Measurements from ENCODE around the gene GGCX. TPM values are rescaled to one million over a fixed set of nuclear protein-coding genes. Genes with fewer than 3 reads are reported as not detected.
"Not testable (repeated sequence)": the region's sequence is repeated elsewhere in the genome, so short reads cannot be mapped to it uniquely, and the experiment has no call there.

GGCX gene
- total RNA-seq, 2 donors from 2014 or later: 17.8 to 20.3 TPM

GRCh38 chr2:85599468-85600234, 38.4 kb upstream of the GGCX start:
- no peaks in the 10 kb centered on the region for H3K27me3 Mint-ChIP-seq (ENCODE audit: low read depth)
- no peak for ATAC-seq (replicated peaks in 1 of 2)
- H3K27ac Mint-ChIP-seq: no peak overlapping the region
- no peaks in the 10 kb centered on the region for H3K9me3 Mint-ChIP-seq
- H3K4me1 Mint-ChIP-seq (ENCODE audit: low read depth): peaks cover 51% of the 10 kb centered on the region
- peaks cover 2 to 3% of the 10 kb centered on the region in 2 donors for H3K36me3 Mint-ChIP-seq (ENCODE audit: insufficient read depth in 2 of 2)
- no peak overlapping the region for H3K4me3 Mint-ChIP-seq
- DNase-seq: no peak

GRCh38 chr2:85598594-85599340, 37.5 kb upstream of the GGCX start:
- Mint-ChIP-seq H3K36me3 (ENCODE audit: insufficient read depth in 2 of 2) (peaks cover 2 to 3% of the 10 kb centered on the region in 2 donors), H3K4me3 (no peak overlapping the region), H3K27me3 (ENCODE audit: low read depth) (no peaks in the 10 kb centered on the region), H3K4me1 (ENCODE audit: low read depth) (peaks cover 53% of the 10 kb centered on the region), H3K9me3 (no peaks in the 10 kb centered on the region), H3K27ac (peak overlapping the region; percentile 59)
- DNase-seq (no peak), ATAC-seq (replicated peaks in 1 of 2) (no peak)

GRCh38 chr2:85597241-85597640, 35.9 kb upstream of the GGCX start:
- peaks cover 43% of the 10 kb centered on the region for H3K4me1 Mint-ChIP-seq (ENCODE audit: low read depth)
- H3K36me3 Mint-ChIP-seq (ENCODE audit: insufficient read depth in 2 of 2): peaks cover 2 to 6% of the 10 kb centered on the region in 2 donors
- no peak for ATAC-seq (replicated peaks in 1 of 2)
- no peaks in the 10 kb centered on the region for H3K27me3 Mint-ChIP-seq (ENCODE audit: low read depth)
- no peaks in the 10 kb centered on the region for H3K9me3 Mint-ChIP-seq
- no peak overlapping the region for H3K27ac Mint-ChIP-seq
- DNase-seq: no peak
- peak overlapping the region; percentile 96 to 100 for H3K4me3 Mint-ChIP-seq

GRCh38 chr2:85596486-85597143, 35.3 kb upstream of the GGCX start:
- Mint-ChIP-seq H3K9me3 (no peaks in the 10 kb centered on the region), H3K27ac (peak overlapping the region; percentile 52), H3K4me3 (peak overlapping the region; percentile 96 to 100), H3K27me3 (ENCODE audit: low read depth) (no peaks in the 10 kb centered on the region), H3K4me1 (ENCODE audit: low read depth) (peaks cover 39% of the 10 kb centered on the region), H3K36me3 (ENCODE audit: insufficient read depth in 2 of 2) (peaks cover 2 to 6% of the 10 kb centered on the region in 2 donors)
- no peak for ATAC-seq (replicated peaks in 1 of 2)
- no peak for DNase-seq

- no peak for ATAC-seq (replicated peaks in 1 of 2)
- no peak for DNase-seq
- Mint-ChIP-seq H3K9me3 (no peaks in the 10 kb centered on the region), H3K27me3 (ENCODE audit: low read depth) (no peaks in the 10 kb centered on the region), H3K27ac (peak overlapping the region; percentile 93), H3K4me3 (peak overlapping the region; percentile 96 to 100), H3K36me3 (ENCODE audit: insufficient read depth in 2 of 2) (peaks cover 2 to 6% of the 10 kb centered on the region in 2 donors), H3K4me1 (ENCODE audit: low read depth) (peaks cover 37% of the 10 kb centered on the region)
These were observed 34.7 kb upstream of the GGCX start for GRCh38 chr2:85596026-85596333.

GRCh38 chr2:85595301-85596025, 34.2 kb upstream of the GGCX start, which contains the start of gene RNF181:
Gene RNF181, plus strand, starts transcription at chr2:85595745. Its CDS starts 19 bp downstream, at chr2:85595764.
- no peaks in the 10 kb centered on the region for H3K9me3 Mint-ChIP-seq
- DNase-seq: peak; percentile 91 to 94
- H3K27ac Mint-ChIP-seq: peak within 1 kb of the TSS; percentile 93
- H3K4me3 Mint-ChIP-seq: peak within 1 kb of the TSS; percentile 96 to 100
- H3K36me3 Mint-ChIP-seq (ENCODE audit: insufficient read depth in 2 of 2): peaks cover 2 to 6% of the 10 kb centered on the region in 2 donors
- peak; percentile 99 for ATAC-seq (replicated peaks in 1 of 2)
- no peaks in the 10 kb centered on the region for H3K27me3 Mint-ChIP-seq (ENCODE audit: low read depth)
- peaks cover 37% of the 10 kb centered on the region for H3K4me1 Mint-ChIP-seq (ENCODE audit: low read depth)

- Mint-ChIP-seq H3K4me3 (peak overlapping the region; percentile 96 to 100), H3K27ac (peak overlapping the region; percentile 93), H3K27me3 (ENCODE audit: low read depth) (no peaks in the 10 kb centered on the region), H3K4me1 (ENCODE audit: low read depth) (peaks cover 40% of the 10 kb centered on the region), H3K36me3 (ENCODE audit: insufficient read depth in 2 of 2) (peaks cover 2 to 6% of the 10 kb centered on the region in 2 donors), H3K9me3 (no peaks in the 10 kb centered on the region)
- DNase-seq (no peak), ATAC-seq (replicated peaks in 1 of 2) (no peak)
These were observed 33.5 kb upstream of the GGCX start for GRCh38 chr2:85594715-85595300.

- Mint-ChIP-seq H3K27me3 (ENCODE audit: low read depth) (no peaks in the 10 kb centered on the region), H3K4me1 (ENCODE audit: low read depth) (peaks cover 29% of the 10 kb centered on the region), H3K27ac (no peak overlapping the region), H3K9me3 (no peaks in the 10 kb centered on the region), H3K4me3 (no peak overlapping the region), H3K36me3 (ENCODE audit: insufficient read depth in 2 of 2) (peaks cover 2 to 6% of the 10 kb centered on the region in 2 donors)
- no peak for DNase-seq
- ATAC-seq (replicated peaks in 1 of 2): no peak
These were observed 31.7 kb upstream of the GGCX start for GRCh38 chr2:85593023-85593422.

GRCh38 chr2:85592299-85592698, 31.0 kb upstream of the GGCX start:
- ATAC-seq (replicated peaks in 1 of 2); H3K4me3 Mint-ChIP-seq; H3K9me3 Mint-ChIP-seq; H3K27ac Mint-ChIP-seq; H3K36me3 Mint-ChIP-seq (ENCODE audit: insufficient read depth in 2 of 2); DNase-seq; H3K27me3 Mint-ChIP-seq (ENCODE audit: low read depth): not testable (repeated sequence)
- peaks cover 35% of the 10 kb centered on the region for H3K4me1 Mint-ChIP-seq (ENCODE audit: low read depth)

GRCh38 chr2:85591563-85591962, 30.3 kb upstream of the GGCX start:
- ATAC-seq (replicated peaks in 1 of 2) (no peak), DNase-seq (no peak)
- Mint-ChIP-seq H3K36me3 (ENCODE audit: insufficient read depth in 2 of 2) (peaks cover 2 to 6% of the 10 kb centered on the region in 2 donors), H3K27ac (no peak overlapping the region), H3K4me1 (ENCODE audit: low read depth) (peaks cover 31% of the 10 kb centered on the region), H3K27me3 (ENCODE audit: low read depth) (no peaks in the 10 kb centered on the region), H3K4me3 (no peak overlapping the region), H3K9me3 (no peaks in the 10 kb centered on the region)

- H3K4me1 Mint-ChIP-seq (ENCODE audit: low read depth): peaks cover 30% of the 10 kb centered on the region
These were observed 29.7 kb upstream of the GGCX start for GRCh38 chr2:85590950-85591349.

GRCh38 chr2:85589982-85590791, 28.9 kb upstream of the GGCX start:
- peak overlapping the region; percentile 18 for H3K27ac Mint-ChIP-seq
- H3K4me3 Mint-ChIP-seq: no peak overlapping the region
- H3K4me1 Mint-ChIP-seq (ENCODE audit: low read depth): peaks cover 33% of the 10 kb centered on the region
- no peaks in the 10 kb centered on the region for H3K9me3 Mint-ChIP-seq
- no peak for ATAC-seq (replicated peaks in 1 of 2)
- H3K27me3 Mint-ChIP-seq (ENCODE audit: low read depth): no peaks in the 10 kb centered on the region
- no peak for DNase-seq
- peaks cover 0 to 3% of the 10 kb centered on the region in 2 donors for H3K36me3 Mint-ChIP-seq (ENCODE audit: insufficient read depth in 2 of 2)

More at GRCh38 chr2:85590950-85591349, 29.7 kb upstream of the GGCX start:
- DNase-seq: no peak
- no peak for ATAC-seq (replicated peaks in 1 of 2)
- Mint-ChIP-seq H3K27me3 (ENCODE audit: low read depth) (no peaks in the 10 kb centered on the region), H3K36me3 (ENCODE audit: insufficient read depth in 2 of 2) (peaks cover 2 to 6% of the 10 kb centered on the region in 2 donors), H3K9me3 (no peaks in the 10 kb centered on the region), H3K27ac (no peak overlapping the region), H3K4me3 (no peak overlapping the region)
